T-helper 2 cell treated with Interferon-gamma antibody and Interleukin-4, amounts not matched to agents 5 μg/mL and 100 μg/mL, for 36 hours (primary cell): Measurements from ENCODE around the gene VCL.
"Not testable (repeated sequence)": the region's sequence is repeated elsewhere in the genome, so short reads cannot be mapped to it uniquely, and the experiment has no call there.

Source experiments
- DNase-seq: peaks from one replicate; pipeline ENCODE4 v3.0.0; 2021; ENCODE audit warnings: low spot score
- H3K27ac Mint-ChIP-seq: one replicate; pipeline ENCODE4 v1.8.0; 2021; ENCODE audit warnings: mild to moderate bottlenecking, mixed read lengths
- H3K27me3 Mint-ChIP-seq: one replicate; pipeline ENCODE4 v1.8.0; 2021; ENCODE audit warnings: low read depth, mixed read lengths
- H3K36me3 Mint-ChIP-seq: one replicate; pipeline ENCODE4 v1.8.0; 2021; ENCODE audit warnings: low read depth, mixed read lengths
- H3K4me1 Mint-ChIP-seq: one replicate; pipeline ENCODE4 v1.8.0; 2021; ENCODE audit warnings: low read depth, mixed read lengths
- H3K4me3 Mint-ChIP-seq: one replicate; pipeline ENCODE4 v1.8.0; 2022; ENCODE audit warnings: mild to moderate bottlenecking, moderate library complexity, mixed read lengths
- H3K9me3 Mint-ChIP-seq: one replicate; pipeline ENCODE4 v1.8.0; 2021; ENCODE audit warnings: mixed read lengths

The VCL gene

DNA sequence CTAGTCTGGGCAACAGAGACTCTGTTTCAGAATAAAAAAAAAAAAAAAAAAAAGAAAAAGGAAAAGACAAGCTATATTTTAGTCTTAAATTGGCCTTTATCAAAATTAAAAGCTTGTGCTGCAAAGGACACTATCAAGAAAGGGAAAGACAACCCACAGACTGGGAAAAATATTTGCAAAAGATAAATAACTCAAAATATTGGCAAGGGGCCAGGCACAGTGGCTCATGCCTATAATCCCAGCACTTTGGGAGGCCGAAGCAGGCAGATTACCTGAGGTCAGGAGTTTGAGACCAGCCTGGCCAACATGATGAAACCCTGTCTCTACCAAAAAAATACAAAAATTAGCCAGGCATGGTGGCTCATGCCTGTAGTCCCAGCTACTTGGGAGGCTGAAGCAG, 34.3 kb downstream of the VCL start:
- peaks cover 34% of the 10 kb centered on the region for H3K4me1 Mint-ChIP-seq
- not testable (repeated sequence) for H3K4me3 Mint-ChIP-seq, H3K9me3 Mint-ChIP-seq, DNase-seq, H3K27me3 Mint-ChIP-seq, H3K27ac Mint-ChIP-seq
- peaks cover 24% of the 10 kb centered on the region for H3K36me3 Mint-ChIP-seq

DNA sequence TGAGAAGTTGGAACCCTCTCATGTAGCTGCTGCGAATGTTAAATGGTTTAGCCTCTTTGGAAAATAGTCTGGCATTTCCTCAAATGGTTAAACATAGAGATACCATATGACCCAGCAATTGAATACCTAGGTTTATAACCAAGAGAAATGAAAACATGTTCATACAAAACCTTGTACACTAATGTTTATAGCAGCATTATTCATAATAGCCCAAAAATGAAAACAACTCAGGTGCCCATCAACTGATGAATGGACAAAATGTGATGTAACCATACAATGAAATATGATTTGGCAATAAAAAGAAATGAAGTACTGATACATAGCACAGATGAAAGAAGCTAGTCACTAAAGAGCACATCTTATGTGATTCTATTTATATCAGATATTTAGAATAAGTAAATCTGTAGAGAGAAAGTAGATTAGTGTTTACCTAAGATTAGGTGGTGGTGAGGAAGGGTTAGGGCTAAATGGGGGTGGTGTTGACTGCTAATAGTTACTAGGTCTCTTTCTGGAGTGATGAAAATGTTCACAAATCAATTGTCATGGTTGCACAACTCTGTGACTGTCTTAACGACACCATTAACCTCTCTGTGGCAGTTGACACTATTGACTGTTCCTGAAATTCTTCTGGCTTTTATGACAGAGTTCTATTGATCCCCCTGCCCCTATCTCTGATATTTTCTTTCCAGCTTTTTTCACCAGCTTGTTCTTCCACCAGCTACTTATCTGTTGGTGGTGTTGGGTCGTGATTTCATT, 35.2 kb downstream of the VCL start:
- Mint-ChIP-seq H3K27me3 (no peaks in the 10 kb centered on the region), H3K4me3 (no peak overlapping the region), H3K9me3 (no peaks in the 10 kb centered on the region), H3K36me3 (peaks cover 28% of the 10 kb centered on the region), H3K27ac (no peak overlapping the region), H3K4me1 (peaks cover 40% of the 10 kb centered on the region)
- no peak for DNase-seq

DNA sequence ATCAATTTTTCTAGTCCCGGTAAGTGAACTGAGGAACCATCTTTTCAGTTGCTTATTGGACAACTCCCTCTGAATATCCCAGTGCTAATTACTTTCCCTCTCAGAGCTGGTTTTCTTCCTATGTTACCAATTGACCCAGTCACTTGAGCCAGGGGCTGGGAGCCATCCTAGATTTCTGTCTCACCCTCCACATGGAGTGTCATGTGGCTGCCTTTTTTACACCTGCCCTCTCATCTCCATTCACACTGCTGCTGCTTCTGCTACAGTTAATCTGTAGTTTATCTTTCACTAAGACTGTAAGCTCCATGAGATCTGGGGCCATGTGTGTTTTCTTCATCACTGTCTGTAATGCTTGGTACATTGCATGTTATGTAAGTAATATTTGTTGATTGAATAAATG, 35.8 kb downstream of the VCL start:
- peaks cover 28% of the 10 kb centered on the region for H3K36me3 Mint-ChIP-seq
- peaks cover 40% of the 10 kb centered on the region for H3K4me1 Mint-ChIP-seq
- H3K4me3 Mint-ChIP-seq = no peak overlapping the region
- H3K9me3 Mint-ChIP-seq = no peaks in the 10 kb centered on the region
- DNase-seq = no peak
- no peak overlapping the region for H3K27ac Mint-ChIP-seq
- H3K27me3 Mint-ChIP-seq = no peaks in the 10 kb centered on the region

DNA sequence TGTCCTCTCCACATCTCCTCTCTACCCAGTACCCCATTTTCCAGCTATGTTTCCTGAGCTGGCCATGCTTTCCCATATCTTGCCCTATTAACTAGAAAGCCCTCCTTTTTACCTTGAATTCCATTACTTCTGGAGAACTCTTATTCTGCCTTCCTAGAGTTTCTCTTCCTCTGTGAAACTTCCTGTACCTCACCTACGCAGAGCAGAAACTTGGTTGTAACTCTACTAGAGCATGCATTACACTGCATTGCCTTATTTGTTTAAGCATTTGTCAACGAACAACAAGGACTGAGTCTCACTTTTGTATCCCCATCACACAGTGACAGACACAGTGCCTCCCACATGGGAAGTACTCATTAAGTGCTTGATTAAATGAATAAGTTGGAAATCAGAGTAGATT, 36.4 kb downstream of the VCL start:
- no peaks in the 10 kb centered on the region for H3K9me3 Mint-ChIP-seq
- no peak for DNase-seq
- no peak overlapping the region for H3K4me3 Mint-ChIP-seq
- H3K27me3 Mint-ChIP-seq = no peaks in the 10 kb centered on the region
- peaks cover 28% of the 10 kb centered on the region for H3K36me3 Mint-ChIP-seq
- H3K27ac Mint-ChIP-seq = peak overlapping the region; percentile 22
- H3K4me1 Mint-ChIP-seq = peaks cover 38% of the 10 kb centered on the region

DNA sequence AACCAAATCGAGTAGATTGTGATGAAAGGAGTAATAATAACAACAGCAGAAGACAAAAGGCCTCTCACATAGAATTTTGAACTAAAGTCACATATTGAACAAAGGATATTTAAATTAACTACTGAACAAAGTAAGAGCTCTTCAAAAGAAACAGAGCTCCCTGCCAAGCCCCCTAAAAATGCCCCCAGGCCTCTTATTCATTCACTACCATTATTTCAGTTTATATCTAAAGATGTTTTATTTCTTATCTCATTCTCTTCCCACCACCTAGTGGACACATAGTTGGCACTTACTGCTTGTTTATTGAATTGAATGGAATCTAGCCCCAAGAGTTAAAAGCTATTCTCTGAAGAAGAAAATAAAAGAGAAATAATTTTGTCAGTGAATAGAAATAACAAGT, 37.4 kb downstream of the VCL start:
- no peak overlapping the region for H3K27ac Mint-ChIP-seq
- peaks cover 25% of the 10 kb centered on the region for H3K36me3 Mint-ChIP-seq
- DNase-seq = no peak
- no peaks in the 10 kb centered on the region for H3K27me3 Mint-ChIP-seq
- peaks cover 39% of the 10 kb centered on the region for H3K4me1 Mint-ChIP-seq
- H3K9me3 Mint-ChIP-seq = no peaks in the 10 kb centered on the region
- H3K4me3 Mint-ChIP-seq = no peak overlapping the region

DNA sequence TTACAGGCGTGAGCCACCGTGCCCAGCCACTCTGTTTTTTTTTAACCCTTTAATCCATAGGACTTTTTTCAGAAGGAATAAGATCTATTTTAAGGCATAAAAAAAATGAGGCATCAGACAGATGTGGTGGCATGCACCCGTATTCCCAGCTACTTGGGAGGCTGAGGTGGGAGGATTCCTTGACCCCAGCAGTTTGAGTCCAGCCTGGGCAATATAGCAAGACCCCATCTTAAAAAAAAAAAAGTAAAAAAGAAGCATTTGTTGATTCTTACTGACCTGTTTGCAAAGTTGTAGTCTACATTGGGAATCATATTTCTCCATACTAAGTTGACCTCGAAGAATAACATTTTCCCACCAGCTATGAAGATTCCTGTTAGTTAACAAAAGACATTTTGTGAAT, 38.6 kb downstream of the VCL start:
- DNase-seq = no peak
- Mint-ChIP-seq H3K9me3 (no peaks in the 10 kb centered on the region), H3K27me3 (no peaks in the 10 kb centered on the region), H3K4me3 (no peak overlapping the region), H3K27ac (no peak overlapping the region), H3K36me3 (peaks cover 18% of the 10 kb centered on the region), H3K4me1 (peaks cover 32% of the 10 kb centered on the region)

DNA sequence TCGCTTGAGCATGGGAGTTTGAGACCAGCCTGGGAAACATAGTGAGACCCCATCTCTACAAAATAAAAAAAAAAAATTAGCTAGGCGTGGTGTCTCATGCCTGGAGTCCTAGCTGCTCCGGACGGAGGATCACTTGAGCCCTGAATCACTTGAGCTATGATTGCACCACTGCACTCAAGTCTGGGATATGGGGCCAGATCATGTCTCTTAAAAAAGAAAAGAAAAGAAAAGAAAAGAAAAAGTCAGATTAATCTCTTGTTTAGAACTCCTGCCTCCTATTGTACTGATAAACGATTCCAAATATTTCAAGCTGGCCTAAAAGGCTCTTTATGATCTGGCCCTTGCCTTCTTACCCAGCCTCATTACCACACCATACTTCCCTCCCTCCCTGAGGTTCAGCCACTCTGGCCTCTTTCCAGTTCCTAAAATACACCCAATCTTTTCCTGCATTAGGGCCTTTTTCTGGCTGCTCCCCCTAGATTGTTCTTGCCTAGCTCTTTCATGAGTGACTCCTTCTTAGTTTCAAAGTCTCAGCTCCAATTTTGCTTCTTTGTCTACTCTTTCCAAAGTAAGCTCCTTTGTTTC, 41.7 kb downstream of the VCL start:
- no peak overlapping the region for H3K4me3 Mint-ChIP-seq
- H3K9me3 Mint-ChIP-seq = no peaks in the 10 kb centered on the region
- H3K27ac Mint-ChIP-seq = peak overlapping the region; percentile 2
- H3K4me1 Mint-ChIP-seq = peaks cover 19% of the 10 kb centered on the region
- DNase-seq = no peak
- H3K27me3 Mint-ChIP-seq = no peaks in the 10 kb centered on the region
- H3K36me3 Mint-ChIP-seq = peaks cover 13% of the 10 kb centered on the region

DNA sequence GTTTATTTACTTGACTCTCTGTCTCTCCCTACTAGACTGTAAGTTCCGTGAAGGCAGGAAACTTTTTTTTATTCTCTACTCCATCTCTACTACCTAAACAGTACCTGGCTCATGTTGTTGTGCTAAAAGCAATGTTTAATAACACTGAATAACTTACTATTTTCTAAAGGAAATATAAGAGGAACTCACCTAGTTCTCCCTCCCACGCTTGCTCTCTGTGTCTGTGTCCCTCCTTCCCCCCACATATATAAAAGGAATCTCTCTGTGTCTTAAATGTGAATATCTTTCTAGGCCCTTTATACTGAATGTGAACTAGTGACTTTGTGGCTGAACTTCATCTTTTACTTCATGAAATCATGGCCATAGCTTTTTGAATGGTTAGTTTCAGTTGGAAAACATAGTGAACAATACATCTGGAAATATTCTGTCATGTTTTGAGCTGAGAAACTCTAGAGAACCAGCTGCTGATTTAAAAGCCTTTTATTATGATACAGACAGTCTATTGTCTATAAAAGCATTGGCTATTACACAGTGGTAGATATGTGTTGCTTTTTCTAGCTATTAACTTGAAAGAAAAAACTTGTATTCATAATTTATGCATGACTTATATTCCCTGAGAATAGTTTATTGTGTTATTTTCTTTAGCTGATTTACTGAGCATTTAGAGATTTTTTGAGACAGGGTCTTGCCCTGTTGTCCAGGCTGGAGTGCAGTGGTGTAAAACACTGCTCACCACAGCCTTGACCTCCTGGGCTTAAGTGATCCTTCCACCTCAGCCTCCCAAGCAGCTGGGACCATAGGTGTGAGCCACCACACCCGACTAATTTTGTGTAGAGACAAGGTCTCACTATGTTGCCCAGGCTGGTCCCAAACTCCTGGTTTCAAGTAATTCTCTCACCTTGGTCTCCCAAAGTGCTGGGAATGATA, 42.5 kb downstream of the VCL start:
- Mint-ChIP-seq H3K36me3 (peaks cover 13% of the 10 kb centered on the region), H3K27me3 (no peaks in the 10 kb centered on the region), H3K4me1 (peaks cover 16% of the 10 kb centered on the region), H3K27ac (no peak overlapping the region), H3K4me3 (no peak overlapping the region), H3K9me3 (no peaks in the 10 kb centered on the region)
- DNase-seq = no peak

DNA sequence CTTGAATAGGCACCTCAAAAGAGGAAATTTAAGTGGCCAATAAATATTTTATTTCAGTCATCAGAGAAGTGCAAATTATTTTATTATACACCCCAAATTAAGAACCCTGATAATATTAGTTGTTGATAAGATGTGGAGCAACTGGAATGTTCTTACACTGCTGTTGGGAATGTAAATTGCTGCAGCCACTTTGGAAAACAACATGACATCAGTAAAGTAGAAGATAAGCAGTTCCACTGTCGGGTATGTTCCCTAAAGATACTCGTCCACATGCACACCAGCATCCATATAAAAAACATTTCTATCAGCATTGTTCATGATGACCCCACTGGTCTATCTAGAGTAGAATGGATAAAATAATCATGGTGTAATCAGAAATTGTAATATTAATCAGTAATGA, 46.5 kb downstream of the VCL start:
- peaks cover 13% of the 10 kb centered on the region for H3K36me3 Mint-ChIP-seq
- no peak overlapping the region for H3K27ac Mint-ChIP-seq
- H3K27me3 Mint-ChIP-seq = no peaks in the 10 kb centered on the region
- H3K4me3 Mint-ChIP-seq = no peak overlapping the region
- no peaks in the 10 kb centered on the region for H3K9me3 Mint-ChIP-seq
- no peak for DNase-seq
- H3K4me1 Mint-ChIP-seq = peaks cover 16% of the 10 kb centered on the region

DNA sequence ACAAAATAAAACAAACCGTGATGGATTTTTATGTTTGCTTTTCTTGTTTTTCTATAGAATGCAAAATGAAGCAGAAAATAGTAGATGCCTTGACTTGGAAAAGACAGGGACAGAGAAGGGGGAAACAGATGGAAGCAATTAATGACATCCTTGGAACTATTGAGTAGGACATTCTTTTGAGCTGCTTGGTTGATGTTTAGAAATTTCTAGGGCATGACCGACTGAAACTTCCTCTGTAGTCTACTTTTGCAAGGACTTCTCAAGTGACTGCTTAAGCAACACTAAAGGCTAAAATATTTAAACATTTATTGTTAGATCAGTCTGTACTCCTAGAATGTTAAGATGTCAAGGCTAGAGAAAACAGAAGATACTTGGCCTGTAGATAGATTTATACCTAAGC, 49.4 kb downstream of the VCL start:
- Mint-ChIP-seq H3K4me1 (peaks cover 15% of the 10 kb centered on the region), H3K36me3 (peaks cover 15% of the 10 kb centered on the region), H3K27me3 (no peaks in the 10 kb centered on the region), H3K9me3 (no peaks in the 10 kb centered on the region), H3K27ac (no peak overlapping the region), H3K4me3 (no peak overlapping the region)
- DNase-seq = no peak

DNA sequence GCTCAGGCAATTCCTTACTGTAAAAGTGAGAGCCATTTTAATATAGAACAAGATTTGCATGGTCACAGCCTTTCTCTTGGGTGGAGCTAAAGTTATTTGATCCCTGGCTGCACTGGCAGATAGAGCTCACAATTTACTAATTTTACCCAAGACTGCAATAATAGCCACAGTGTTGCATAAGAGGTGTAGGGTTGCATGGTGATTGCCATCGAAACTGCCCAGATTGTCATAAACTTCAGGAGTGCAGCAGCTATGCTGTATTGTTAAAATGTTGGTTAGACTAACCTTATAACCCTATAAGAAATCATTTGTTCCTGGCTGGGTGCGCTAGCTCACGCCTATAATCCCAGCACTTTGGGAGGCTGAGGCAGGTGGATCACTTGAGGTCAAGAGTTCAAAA, 50.0 kb downstream of the VCL start:
- H3K36me3 Mint-ChIP-seq = peaks cover 15% of the 10 kb centered on the region
- H3K27me3 Mint-ChIP-seq = no peaks in the 10 kb centered on the region
- no peak overlapping the region for H3K27ac Mint-ChIP-seq
- no peaks in the 10 kb centered on the region for H3K9me3 Mint-ChIP-seq
- peaks cover 18% of the 10 kb centered on the region for H3K4me1 Mint-ChIP-seq
- DNase-seq = no peak
- H3K4me3 Mint-ChIP-seq = no peak overlapping the region

DNA sequence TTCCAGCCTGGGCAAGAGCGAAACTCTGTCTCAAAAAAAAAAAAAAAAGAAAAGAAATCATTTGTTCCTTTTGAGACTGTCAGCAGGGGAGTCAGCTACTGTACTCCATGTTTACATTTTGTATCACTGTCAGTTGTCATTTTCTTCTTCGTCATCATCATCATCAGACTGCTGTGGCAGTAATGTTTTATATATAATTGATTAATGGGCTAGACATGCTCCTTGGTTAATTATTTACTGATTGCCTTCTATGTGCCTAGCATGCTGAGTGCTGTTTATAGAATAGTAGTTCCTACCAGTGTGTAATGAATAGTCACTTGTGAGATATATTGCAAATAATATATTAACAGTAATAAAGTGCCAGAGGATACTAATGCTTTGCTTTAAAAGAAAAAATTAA, 50.5 kb downstream of the VCL start:
- no peak for DNase-seq
- Mint-ChIP-seq H3K27ac (no peak overlapping the region), H3K9me3 (no peaks in the 10 kb centered on the region), H3K27me3 (no peaks in the 10 kb centered on the region), H3K4me3 (no peak overlapping the region), H3K4me1 (peaks cover 22% of the 10 kb centered on the region), H3K36me3 (peaks cover 15% of the 10 kb centered on the region)

DNA sequence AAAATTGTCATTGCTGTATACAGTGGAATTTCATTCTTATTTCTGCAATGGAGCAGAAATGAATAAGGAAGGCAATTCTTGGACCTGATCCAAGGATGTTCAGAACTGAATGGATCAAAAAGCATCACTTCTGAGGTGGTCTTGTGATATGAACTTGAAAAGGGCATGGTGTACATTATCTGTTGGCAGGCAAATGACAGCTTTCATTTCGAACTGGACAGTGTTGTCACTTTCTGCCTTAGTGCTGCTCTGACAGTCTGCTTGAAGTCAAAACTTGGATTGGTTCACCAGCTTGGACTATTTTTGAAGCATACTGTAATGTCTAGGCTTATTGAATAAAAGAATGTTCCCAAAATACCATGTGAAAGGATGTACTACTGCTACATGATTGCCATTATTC, 52.0 kb downstream of the VCL start:
- Mint-ChIP-seq H3K27ac (no peak overlapping the region), H3K27me3 (no peaks in the 10 kb centered on the region)
- DNase-seq = no peak

DNA sequence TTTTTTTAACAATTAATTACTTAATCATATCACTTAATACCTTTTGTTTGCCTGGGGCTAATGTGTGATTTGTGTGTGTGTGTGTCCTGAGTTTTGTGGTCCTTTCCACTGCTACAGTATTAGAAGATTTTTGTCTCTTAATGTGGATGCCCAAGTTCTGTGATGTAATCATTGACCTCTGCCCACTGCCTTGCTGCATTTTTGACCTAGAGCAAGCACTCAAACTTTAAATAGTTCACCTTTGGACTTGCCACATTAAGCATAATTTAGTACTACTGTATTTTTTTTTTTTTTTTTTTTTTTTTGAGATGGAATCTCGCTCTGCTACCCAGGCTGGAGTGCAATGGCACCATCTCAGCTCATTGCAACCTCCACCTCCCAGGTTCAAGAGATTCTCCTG, 52.7 kb downstream of the VCL start:
- Mint-ChIP-seq H3K36me3 (peaks cover 15% of the 10 kb centered on the region), H3K27me3 (no peaks in the 10 kb centered on the region), H3K9me3 (no peaks in the 10 kb centered on the region), H3K27ac (no peak overlapping the region), H3K4me1 (peaks cover 31% of the 10 kb centered on the region), H3K4me3 (no peak overlapping the region)
- DNase-seq = no peak

More for the DNA sequence above, 52.0 kb downstream of the VCL start:
- peaks cover 15% of the 10 kb centered on the region for H3K36me3 Mint-ChIP-seq
- no peak overlapping the region for H3K4me3 Mint-ChIP-seq
- H3K4me1 Mint-ChIP-seq = peaks cover 30% of the 10 kb centered on the region
- no peaks in the 10 kb centered on the region for H3K9me3 Mint-ChIP-seq
